Caki2 (cell line): Measurements from ENCODE around the gene GAD1. TPM values are rescaled to one million over a fixed set of nuclear protein-coding genes. Genes with fewer than 3 reads are reported as not detected.

ENCODE experiments used
- DNase-seq: peaks from one replicate; pipeline ENCODE4 v3.0.0-alpha.2; 2015; ENCODE audit warnings: low read depth
- in situ Hi-C: cut with HindIII; loops from 2 replicates; pipeline ENCODE4 v1.10.0; 2016; ENCODE audit warnings: low sequenced_read_pairs, low pct_unique_long_range_greater_than_20kb, mixed read lengths
- total RNA-seq: library from RNA; depleted of rRNA; stranded (reverse); fragments of >200 nt; shearing (Covaris generic); gene quantifications from 2 replicates; pipeline ENCODE4 v1.2.3, GENCODE V29; 2014; ENCODE audit warnings: low replicate concordance

Gene GAD1
- total RNA-seq, 1 experiment from 2014 or later, result 4.4 TPM

GRCh38 chr2:170815746-170816503 is 762 bp upstream of the GAD1 start:
- in situ Hi-C loops, result no loop called here
- peak; percentile 70 for DNase-seq

- in situ Hi-C loops, result no loop called here
- peak; percentile 46 for DNase-seq
Observed at GRCh38 chr2:170817093-170818035, 677 bp downstream of the GAD1 start.

DNA sequence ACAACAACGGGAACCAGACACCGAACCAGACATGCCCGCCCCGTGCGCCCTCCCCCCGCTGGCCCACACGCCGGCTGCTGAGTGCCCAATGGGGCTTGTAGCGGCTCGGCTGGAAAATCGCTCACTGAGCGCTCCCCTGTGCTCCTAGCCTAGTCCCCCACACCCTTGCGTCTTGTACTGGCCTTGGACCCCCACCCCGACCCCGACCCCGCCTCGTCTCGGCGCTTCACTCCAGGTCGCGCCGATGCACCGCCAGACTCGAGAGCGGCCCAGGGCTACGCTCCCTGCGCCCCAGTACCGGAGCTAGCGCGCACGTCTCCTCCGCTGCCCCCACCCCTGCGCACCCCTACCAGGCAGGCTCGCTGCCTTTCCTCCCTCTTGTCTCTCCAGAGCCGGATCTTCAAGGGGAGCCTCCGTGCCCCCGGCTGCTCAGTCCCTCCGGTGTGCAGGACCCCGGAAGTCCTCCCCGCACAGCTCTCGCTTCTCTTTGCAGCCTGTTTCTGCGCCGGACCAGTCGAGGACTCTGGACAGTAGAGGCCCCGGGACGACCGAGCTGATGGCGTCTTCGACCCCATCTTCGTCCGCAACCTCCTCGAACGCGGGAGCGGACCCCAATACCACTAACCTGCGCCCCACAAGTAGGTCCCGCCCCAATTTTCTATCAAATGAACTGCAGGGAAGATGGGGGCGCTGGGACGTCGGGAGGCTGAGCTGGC is 1.5 kb downstream of the GAD1 start:
- in situ Hi-C loops, result no loop called here
- DNase-seq, result no peak

- no peak for DNase-seq
- in situ Hi-C loops, result no loop called here
Observed at GRCh38 chr2:170818752-170819470, 2.2 kb downstream of the GAD1 start.

DNA sequence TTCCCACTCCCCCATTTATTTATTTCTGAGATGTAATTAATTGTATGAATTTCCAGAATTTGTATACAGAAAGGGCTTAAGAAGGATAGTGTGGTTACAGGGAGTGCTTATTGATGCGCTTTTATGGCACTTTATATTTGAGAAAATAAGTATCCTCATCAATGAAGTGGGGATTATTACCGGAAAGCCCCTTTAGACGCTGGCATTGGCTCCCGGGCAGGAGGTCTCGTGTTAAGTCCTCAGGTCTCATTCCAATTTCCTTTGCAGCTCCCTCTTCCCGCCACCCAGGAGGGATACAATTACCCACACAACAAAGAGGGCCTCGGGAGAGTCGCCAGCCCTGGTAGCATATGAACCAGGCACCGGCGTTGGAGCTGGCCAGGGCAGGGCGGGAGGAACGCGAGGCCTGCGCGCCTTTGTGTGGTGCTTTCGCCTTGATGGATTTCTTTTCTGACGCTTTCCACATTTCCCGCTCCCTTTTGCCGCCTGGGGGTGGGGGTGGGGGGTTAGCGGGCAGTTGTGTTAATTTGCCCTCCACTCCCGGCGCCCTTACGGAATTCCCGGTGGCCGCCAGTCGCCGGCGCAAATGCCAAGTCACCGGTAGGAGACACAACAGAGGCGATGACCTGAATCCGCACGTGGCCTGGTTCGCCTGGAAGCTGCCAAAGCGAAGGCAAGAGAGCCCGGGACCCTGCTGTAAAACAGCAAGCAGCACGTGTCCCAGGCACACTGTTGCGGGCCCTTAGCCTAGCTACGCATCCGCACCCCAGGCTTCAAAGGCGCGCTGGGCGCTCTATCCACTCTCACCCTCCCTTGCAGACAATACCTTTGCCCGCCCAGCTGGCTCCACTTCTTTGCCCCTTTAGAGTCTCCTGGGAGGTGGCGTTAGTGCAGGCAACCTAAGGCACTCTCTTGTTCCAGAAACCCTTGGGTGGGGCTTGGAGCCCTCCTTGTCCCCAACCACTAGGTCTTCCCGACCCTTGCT is 3.3 kb downstream of the GAD1 start:
- no peak for DNase-seq
- in situ Hi-C loops, result no loop called here

- in situ Hi-C loops, result no loop called here
- no peak for DNase-seq
Observed at GRCh38 chr2:170820757-170821530, 4.3 kb downstream of the GAD1 start.

GRCh38 chr2:170821531-170822289 is 5.0 kb downstream of the GAD1 start:
- in situ Hi-C loops, result no loop called here
- no peak for DNase-seq

DNA sequence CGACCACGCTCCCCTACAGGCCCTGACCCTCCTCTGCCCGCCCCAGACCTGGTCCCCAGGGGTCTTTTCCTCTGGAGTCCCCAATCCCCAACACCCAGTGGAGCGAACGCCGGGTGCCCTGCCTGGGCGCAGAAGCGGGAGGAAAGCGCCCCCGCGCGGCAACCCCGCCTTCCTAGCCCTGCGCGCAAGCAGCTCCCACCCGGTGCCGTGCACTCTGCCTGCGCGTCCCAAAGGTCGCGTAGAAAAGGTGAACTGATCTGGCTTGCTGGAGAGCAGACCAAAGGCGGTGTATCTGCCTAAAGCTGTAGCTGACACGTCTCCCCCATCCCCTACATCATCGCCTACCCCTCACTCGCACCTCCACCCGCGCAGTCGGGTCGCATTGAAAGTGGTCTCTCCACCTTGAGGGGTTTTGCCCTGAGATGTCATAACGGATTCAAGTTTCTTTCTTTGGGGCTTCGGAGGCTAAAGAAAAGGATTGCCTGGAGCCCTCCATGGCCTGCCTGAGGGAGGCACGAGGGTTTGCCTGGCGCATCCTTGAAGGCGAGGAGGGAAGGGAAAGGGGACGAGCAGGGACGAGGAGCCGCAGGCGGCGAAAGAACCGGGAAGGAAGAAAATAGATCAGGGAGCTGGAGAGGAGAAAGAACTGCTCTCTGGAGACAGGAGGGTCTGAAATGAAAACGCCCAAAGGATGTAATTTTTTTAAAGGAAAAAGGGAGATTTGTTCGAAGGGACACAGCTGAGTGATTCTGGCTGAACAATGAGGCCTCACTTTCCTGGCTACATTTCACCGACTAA is 5.8 kb downstream of the GAD1 start:
- in situ Hi-C loops, result no loop called here
- DNase-seq, result no peak

DNA sequence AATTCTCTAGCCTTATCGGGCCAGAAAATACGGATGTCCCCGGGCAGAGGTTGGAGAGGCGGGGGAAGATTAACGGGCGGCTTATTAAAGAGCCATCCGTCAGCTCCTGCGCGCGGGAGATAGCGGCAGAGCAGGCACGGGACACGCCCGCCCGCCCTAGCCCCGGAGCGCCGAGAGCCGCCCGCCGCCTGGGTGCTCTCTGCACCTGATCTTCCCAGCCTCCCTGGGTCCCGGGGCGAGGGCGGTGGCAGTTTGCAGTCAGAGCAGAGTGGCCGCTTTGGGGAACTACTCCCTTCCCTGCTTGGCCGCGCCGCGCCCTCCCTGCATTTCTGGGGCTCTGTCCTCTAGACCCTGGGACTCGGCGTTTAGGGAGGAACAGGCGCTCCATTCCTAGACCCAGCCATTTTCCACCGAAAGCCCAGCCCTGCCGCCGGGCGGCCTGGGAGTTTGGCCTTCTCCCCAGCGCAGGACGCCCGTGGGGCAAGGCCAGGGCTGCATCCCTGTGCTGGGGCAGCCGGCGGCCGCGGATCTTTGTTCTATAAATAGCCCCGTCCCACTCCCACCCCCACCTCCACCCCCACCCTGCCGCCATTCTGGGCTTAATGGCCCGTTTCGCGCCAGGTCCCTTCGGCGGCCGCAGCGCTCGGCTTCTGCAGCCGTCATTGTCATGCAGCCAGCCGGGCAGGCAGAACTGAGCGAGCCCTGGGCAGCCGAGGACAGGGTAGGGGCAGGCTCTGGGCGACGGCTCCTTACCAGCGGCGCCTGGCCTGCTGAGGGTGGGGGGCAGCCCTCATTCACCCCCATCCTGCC is 6.6 kb downstream of the GAD1 start:
- in situ Hi-C loops, result no loop called here
- DNase-seq, result no peak

- no peak for DNase-seq
- in situ Hi-C loops, result no loop called here
Observed at GRCh38 chr2:170823898-170824215, 7.2 kb downstream of the GAD1 start.

DNA sequence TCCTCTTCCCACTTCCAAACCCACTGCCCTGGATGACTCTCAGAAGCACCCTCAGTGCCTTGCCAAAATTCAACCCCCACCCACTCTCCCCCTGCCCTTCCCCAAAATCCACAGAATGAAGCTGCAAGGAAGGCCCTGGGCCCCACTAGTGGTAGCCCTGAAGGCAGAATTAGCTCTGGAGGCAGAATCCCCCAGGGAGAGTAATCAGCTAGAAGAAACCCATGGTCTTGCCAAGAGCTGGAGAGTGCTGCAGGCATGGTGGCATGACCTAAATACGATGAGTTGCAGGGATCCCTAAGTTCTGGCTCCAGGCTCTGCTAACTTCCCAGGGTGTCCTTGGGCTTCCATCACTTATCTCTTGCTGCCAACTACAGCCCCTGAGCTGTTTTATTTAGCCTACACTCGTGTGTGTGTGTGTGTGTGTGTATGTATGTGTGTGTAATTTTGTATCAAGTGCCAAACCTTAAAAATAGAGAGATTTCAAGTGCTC is 7.9 kb downstream of the GAD1 start:
- in situ Hi-C loops, result no loop called here

GRCh38 chr2:170827841-170828532 is 11.3 kb downstream of the GAD1 start:
- in situ Hi-C loops, result no loop called here
- no peak for DNase-seq

More for the DNA sequence above, 7.9 kb downstream of the GAD1 start:
- DNase-seq, result no peak

GRCh38 chr2:170828533-170828916 is 11.8 kb downstream of the GAD1 start:
- in situ Hi-C loops, result no loop called here

GRCh38 chr2:170829036-170829435 is 12.3 kb downstream of the GAD1 start:
- in situ Hi-C loops, result no loop called here
- DNase-seq, result no peak

More at GRCh38 chr2:170828533-170828916, 11.8 kb downstream of the GAD1 start:
- DNase-seq, result no peak
